Upper lobe of right lung (tissue), 1 donor: ENCODE data around the gene PRKCE. TPM values are rescaled to one million over a fixed set of nuclear protein-coding genes. Genes with fewer than 3 reads are reported as not detected.
A peak's percentile ranks its signal among the peaks of the same experiment; 100 is the strongest.

Experiments
- ATAC-seq: fragments of 200-7000 bp; cut with Tn5 transposase; one replicate; pipeline ENCODE4 v1.9.1; 2020; ENCODE audit warnings: mild to moderate bottlenecking, moderate library complexity
- DNase-seq: peaks from one replicate; pipeline ENCODE4 v3.0.0-alpha.2; 2020
- H3K27ac ChIP-seq: fragments of 200-600 bp; one replicate; pipeline ENCODE4 v1.8.0; 2022
- H3K27me3 ChIP-seq: fragments of 200-600 bp; one replicate; pipeline ENCODE4 v1.8.0; 2022; ENCODE audit warnings: mild to moderate bottlenecking
- H3K36me3 ChIP-seq: fragments of 200-600 bp; one replicate; pipeline ENCODE4 v1.8.0; 2022
- H3K4me1 ChIP-seq: fragments of 200-600 bp; one replicate; pipeline ENCODE4 v1.8.0; 2022
- H3K4me3 ChIP-seq: fragments of 200-600 bp; one replicate; pipeline ENCODE4 v1.8.0; 2022; ENCODE audit warnings: mild to moderate bottlenecking
- H3K9me3 ChIP-seq: fragments of 200-600 bp; one replicate; pipeline ENCODE4 v1.8.0; 2022
- CTCF ChIP-seq: fragments of 200-600 bp; IDR thresholded peaks from one replicate; pipeline ENCODE4 v1.8.0; 2022; ENCODE audit warnings: antibody characterized with exemption
- intact Hi-C: fragments of 100-400 bp; cut with DNase I; formaldehyde crosslinking; loops from one replicate; pipeline ENCODE4 v1.11.0; 2022
- total RNA-seq: library from RNA; stranded (reverse); fragmentation: NEBNext Ultra II Directional; extraction: Animal tissue kit (Norgen Biotek cat#: 25700); gene quantifications from one replicate; pipeline ENCODE4 v1.2.1, GENCODE V29; 2021
- donor health status: DM: no; HTN: yes; CAD: no; lungs with severe emphysema.

The PRKCE gene
- total RNA-seq, 1 donor from 2014 or later, result 65.6 TPM

DNA sequence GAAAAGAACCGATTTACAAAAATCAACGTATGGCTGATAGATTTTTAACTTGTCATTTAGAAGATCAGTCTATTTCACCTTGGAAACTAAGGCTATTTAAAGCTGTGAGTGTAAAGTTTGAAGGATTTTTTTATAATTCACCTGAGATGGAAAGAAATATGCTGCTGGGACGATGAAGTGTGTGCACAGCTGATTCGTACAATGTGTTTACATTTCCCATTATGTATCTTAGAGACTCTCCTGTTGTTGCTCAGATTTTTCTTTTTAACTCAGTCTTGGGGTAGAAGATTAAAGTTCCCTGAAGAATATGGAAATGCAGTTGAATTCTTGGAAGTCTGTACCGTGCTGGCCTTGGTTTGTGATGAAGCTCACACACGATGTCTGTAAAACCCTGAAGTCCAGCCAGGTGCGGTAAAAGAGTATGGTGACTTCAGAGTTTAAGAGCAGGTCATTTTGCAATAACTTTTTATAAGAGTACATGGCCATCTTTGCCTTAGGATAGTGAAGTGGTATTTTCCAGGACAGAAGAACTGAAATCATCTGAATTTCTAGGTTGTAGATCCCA, 250.1 kb downstream of the PRKCE start:
- ATAC-seq, result no peak
- no peak overlapping the region for H3K4me3 ChIP-seq
- H3K36me3 ChIP-seq, result no peaks in the 10 kb centered on the region
- peaks cover 24% of the 10 kb centered on the region for H3K4me1 ChIP-seq
- intact Hi-C loops, result no loop called here
- no peak for TF ChIP-seq CTCF
- no peaks in the 10 kb centered on the region for H3K27me3 ChIP-seq
- no peak for DNase-seq
- no peak overlapping the region for H3K27ac ChIP-seq
- no peaks in the 10 kb centered on the region for H3K9me3 ChIP-seq

DNA sequence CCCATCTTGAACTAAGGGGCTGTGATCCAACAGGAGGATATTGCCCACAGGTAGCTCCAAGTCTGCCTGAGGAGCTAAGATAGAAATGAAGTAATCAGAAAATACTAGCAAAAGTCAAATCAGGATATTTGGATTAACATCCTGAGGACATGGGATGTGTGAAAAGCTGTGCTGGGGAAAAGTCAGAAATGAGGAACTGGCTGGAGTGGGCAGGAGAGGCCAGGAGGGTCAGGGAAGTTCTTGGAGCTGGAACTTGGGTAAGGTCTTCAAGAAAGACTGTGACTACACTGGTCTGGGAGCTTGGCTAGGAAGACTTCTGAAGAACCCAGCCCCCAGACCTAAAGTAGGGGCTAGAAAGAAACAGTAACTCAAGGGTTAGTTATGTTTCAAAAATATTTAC, 250.9 kb downstream of the PRKCE start:
- intact Hi-C loops, result no loop called here
- Histone ChIP-seq H3K27ac (no peak overlapping the region), H3K4me1 (peaks cover 16% of the 10 kb centered on the region), H3K27me3 (no peaks in the 10 kb centered on the region), H3K36me3 (no peaks in the 10 kb centered on the region), H3K4me3 (no peak overlapping the region), H3K9me3 (no peaks in the 10 kb centered on the region)
- no peak for ATAC-seq
- DNase-seq, result no peak
- TF ChIP-seq CTCF, result no peak

DNA sequence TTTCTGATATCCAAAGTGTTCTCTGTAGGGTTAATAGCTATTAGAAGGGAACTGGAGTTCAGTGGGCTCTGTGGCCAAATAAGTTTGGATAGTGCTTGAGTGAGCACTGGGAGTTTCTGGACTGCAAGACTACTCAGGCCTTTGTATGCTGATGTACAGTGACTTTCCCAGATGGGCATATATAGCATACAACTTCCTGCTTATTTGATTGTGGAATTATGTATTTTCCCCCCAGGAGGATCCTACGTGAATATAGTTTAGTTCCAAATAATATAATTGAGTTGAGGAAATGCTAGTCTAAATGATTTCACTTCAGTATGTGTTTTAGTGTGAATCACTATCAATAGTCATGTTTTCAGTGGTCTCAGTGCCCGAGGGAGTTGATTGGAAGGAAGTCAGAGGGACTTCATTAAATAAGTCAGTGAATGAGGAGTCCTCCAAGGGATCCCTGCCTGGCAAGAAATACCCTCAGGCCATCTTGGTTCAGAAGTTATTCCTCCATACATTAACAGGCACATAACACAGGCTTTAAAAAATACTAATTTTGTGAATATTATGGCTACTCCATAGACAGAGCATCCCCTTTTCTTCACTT, 251.4 kb downstream of the PRKCE start:
- ATAC-seq (no peak), DNase-seq (no peak)
- no peak overlapping the region for H3K27ac ChIP-seq
- no peak for TF ChIP-seq CTCF
- no peaks in the 10 kb centered on the region for H3K27me3 ChIP-seq
- H3K36me3 ChIP-seq, result no peaks in the 10 kb centered on the region
- peaks cover 12% of the 10 kb centered on the region for H3K4me1 ChIP-seq
- intact Hi-C loops, result no loop called here
- H3K9me3 ChIP-seq, result no peaks in the 10 kb centered on the region
- no peak overlapping the region for H3K4me3 ChIP-seq

DNA sequence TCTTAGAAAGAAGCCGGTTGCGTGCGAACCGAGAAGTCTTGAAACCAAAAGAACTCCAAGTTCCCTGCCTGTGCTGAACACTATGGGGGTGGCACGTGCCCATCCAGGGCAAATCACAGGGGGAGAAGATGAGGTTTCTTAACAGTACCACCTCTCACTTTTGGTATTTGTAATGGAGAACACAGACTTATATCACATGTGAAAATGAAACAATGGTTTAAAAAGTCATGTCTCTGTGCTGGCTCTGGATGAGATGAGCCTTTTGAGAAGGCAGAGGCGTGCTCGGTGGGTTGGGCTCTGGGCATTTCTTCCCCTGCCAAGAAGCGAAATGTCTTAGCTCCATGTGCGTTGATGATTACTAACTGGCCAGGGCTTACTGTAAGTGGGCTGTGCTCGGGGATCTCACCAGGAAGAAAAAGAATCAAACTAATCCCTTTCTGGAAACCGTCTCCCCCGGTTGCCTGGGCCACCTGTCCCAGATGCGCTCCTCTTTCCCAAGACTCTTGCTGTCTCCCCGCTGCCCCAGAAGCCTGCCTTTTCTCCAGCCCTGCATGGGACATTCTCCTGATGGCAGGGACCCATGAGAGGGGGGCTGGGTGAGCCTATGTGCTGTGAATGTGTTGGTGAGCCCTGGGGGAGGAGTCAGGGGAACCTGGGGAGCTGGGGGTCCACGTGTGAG, 252.9 kb downstream of the PRKCE start:
- Histone ChIP-seq H3K4me3 (no peak overlapping the region), H3K9me3 (no peaks in the 10 kb centered on the region), H3K27ac (no peak overlapping the region), H3K27me3 (no peaks in the 10 kb centered on the region), H3K4me1 (peaks cover 7% of the 10 kb centered on the region), H3K36me3 (no peaks in the 10 kb centered on the region)
- no peak for DNase-seq
- no peak for TF ChIP-seq CTCF
- no peak for ATAC-seq
- intact Hi-C loops, result no loop called here

GRCh38 chr2:45904946-45905631, 253.6 kb downstream of the PRKCE start:
- Histone ChIP-seq H3K9me3 (no peaks in the 10 kb centered on the region), H3K4me1 (peaks cover 8% of the 10 kb centered on the region), H3K27ac (no peak overlapping the region), H3K4me3 (no peak overlapping the region), H3K27me3 (no peaks in the 10 kb centered on the region), H3K36me3 (no peaks in the 10 kb centered on the region)
- DNase-seq (no peak), ATAC-seq (peak; percentile 12)
- intact Hi-C loops, result no loop called here
- no peak for TF ChIP-seq CTCF
